HG03378 (cell line): ENCODE results near the gene ZNF746.

Experiments
- ATAC-seq: cut with Tn5 transposase; IDR thresholded peaks from one replicate; pipeline ENCODE4 v1.9.1; 2021; ENCODE audit warnings: mild to moderate bottlenecking, moderate library complexity; ENCODE audit not compliant: unreplicated experiment

Gene ZNF746

DNA sequence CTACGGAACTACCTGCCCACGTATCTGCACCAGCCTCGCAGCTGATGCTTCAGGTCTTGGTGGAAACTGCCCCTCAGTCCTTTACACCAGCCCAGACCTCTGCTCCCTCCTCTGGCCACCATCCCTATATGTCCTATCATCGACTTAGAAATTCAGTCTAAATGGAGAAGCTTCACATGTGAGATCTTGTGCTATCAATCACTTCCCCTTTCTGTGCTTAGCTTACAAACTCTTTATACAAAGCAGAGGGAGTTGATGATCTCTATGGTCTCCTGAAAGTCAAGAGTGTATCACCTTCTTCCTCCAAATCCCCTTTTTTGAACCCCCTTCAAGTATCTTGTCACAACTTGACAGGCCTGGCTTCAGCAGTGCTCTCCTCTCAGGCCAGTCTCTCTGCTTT lies 67.4 kb downstream of the ZNF746 start:
- no peak for ATAC-seq

DNA sequence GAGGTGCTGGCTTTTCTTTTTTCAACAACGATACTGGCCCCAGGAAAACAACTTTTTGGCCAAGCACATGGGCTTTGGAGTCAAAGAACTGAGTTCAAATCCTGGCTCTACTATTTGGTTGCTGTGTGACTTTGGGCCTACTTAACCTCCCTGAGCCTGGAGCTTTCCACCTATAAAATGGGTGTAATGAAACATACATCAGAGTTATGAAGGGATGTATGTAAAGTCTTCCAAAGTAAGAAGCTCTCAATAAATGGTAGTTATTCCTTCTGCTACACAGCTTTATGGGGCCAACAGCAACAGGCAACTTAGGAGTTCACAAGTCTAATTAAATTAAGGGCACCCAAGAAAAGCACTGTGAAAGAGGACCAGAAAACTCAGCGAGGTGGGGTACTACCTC lies 69.7 kb downstream of the ZNF746 start:
- no peak for ATAC-seq

DNA sequence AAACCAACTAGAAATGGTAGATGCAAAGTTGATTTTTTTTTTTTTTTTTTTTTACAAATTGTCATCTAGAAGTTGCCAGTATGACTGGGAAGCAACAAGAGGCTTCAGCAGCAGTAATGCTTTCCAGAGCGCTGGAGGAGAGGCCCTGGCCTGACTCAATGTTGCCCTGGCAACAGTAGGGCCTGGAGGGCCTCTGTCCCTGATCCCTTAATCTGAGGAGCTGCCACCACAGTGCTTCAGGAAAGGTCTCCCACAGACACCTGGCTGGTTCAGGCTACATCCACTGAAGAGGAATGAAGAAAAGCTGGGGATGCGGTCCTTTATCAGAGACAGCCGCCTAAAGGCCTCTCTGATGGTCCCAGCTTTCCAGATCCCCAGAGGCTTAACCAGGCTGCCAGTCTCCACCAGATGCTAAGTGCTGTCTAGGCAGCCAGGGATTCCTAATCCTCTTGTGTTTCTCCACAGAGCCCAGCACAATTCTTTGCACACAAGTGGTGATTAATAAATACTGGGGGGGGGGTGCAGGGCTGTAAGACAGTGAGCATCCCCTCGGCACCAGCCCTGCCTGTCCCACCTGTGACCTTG lies 70.4 kb downstream of the ZNF746 start:
- no peak for ATAC-seq

DNA sequence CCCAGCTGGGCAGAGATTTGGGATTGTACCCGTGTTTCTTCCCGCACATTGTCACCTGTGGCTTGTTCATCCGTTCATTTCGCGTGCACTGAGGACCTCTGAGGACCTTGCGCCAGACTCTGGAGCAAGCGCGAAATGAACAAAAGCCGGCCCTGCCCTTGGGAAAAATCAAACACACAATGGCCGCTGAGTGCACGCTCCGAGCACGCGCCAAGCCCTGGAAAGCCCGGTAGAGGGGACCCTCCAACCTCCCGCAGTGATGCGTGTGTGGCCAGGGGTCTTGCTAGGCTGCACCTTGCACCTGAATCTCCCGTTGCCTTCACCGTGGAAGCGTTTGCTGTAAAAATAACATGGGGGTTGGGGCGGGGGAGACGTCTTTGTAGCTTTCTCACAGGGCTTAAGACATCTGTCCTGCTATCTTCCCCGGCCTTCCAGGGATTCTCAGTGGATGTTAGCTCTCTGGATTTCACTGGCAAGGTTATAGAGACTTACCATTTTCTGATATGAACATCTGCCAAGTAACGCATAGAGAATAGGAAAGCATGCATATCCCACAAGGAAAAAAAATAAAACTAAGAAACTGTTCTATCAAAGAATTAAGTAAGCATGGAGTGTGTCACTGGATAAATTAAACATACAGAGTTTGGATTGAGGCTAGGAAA lies 74.0 kb downstream of the ZNF746 start:
- ATAC-seq: no peak

DNA sequence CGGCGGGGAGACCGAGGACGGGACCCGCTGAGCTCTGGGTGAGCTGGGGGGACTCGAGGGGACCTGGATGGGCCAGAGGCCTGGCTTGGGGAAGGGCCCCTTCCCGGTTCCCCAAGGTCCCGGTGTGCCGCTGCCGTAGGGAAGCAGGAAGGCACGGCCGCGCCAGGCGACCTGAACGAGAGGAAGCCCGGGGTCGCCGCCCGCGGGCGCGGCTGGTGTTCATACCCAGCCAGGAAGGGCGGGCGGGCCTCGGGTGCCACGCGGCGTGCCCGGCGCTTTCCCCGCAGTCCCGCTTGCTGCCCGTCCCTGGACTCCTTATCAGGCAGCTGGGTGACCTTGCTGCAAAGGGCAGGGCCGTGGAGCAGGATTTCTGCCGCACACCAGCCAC lies 74.7 kb downstream of the ZNF746 start:
- no peak for ATAC-seq
